Endodermal cell (in vitro differentiated cells): ENCODE data around the gene STOML2. TPM values are rescaled to one million over a fixed set of nuclear protein-coding genes. Genes with fewer than 3 reads are reported as not detected.
A peak's percentile ranks its signal among the peaks of the same experiment; 100 is the strongest.

Experiments used
- DNase-seq: peaks from one replicate; pipeline ENCODE4 v3.0.0-alpha.2; 2017
- H3K27ac ChIP-seq: 2 replicates; pipeline ENCODE4 v1.5.1; 2013; ENCODE audit warnings: mild to moderate bottlenecking, low read depth, low read length, moderate library complexity
- H3K27me3 ChIP-seq: 2 replicates; pipeline ENCODE4 v1.6.1; 2013; ENCODE audit warnings: mild to moderate bottlenecking, low read length, moderate library complexity; ENCODE audit not compliant: insufficient read depth, control insufficient read depth, poor library complexity, severe bottlenecking
- H3K36me3 ChIP-seq: 2 replicates; pipeline ENCODE4 v1.7.0; 2013; ENCODE audit warnings: mild to moderate bottlenecking, low read length, moderate library complexity; ENCODE audit not compliant: control insufficient read depth, insufficient read depth
- H3K4me1 ChIP-seq: one replicate; pipeline ENCODE4 v1.7.0; 2013; ENCODE audit warnings: low read length; ENCODE audit not compliant: control insufficient read depth, insufficient read depth
- H3K4me3 ChIP-seq: 2 replicates; pipeline ENCODE4 v1.5.1; 2013; ENCODE audit warnings: mild to moderate bottlenecking, low read length, moderate library complexity
- H3K9ac ChIP-seq: 2 replicates; pipeline ENCODE4 v1.6.1; 2013; ENCODE audit warnings: mild to moderate bottlenecking, low read length, moderate library complexity; ENCODE audit not compliant: poor library complexity, severe bottlenecking; ENCODE audit errors: extremely low read depth
- H3K9me3 ChIP-seq: 2 replicates; pipeline ENCODE4 v1.6.1; 2013; ENCODE audit warnings: mild to moderate bottlenecking, low read length, moderate library complexity; ENCODE audit not compliant: control insufficient read depth
- H3K27ac Mint-ChIP-seq: 2 replicates; pipeline ENCODE4 v1.8.0; 2020; ENCODE audit warnings: mixed read lengths
- H3K27me3 Mint-ChIP-seq: 2 replicates; pipeline ENCODE4 v1.8.0; 2021; ENCODE audit warnings: mild to moderate bottlenecking, mixed read lengths; ENCODE audit not compliant: insufficient read depth
- H3K36me3 Mint-ChIP-seq: 2 replicates; pipeline ENCODE4 v1.8.0; 2020; ENCODE audit warnings: low read depth, mixed read lengths
- H3K4me1 Mint-ChIP-seq: 2 replicates; pipeline ENCODE4 v1.8.0; 2020; ENCODE audit warnings: mixed read lengths
- H3K4me3 Mint-ChIP-seq: 2 replicates; pipeline ENCODE4 v1.8.0; 2020; ENCODE audit warnings: mild to moderate bottlenecking, moderate library complexity, mixed read lengths
- H3K9me3 Mint-ChIP-seq: 2 replicates; pipeline ENCODE4 v1.8.0; 2020; ENCODE audit warnings: mild to moderate bottlenecking, mixed read lengths
- WGBS, 2 experiments: methylation state at CpG; one replicate each; pipeline versions ENCODE4 v1.1.5 to v1.1.7; 2013; ENCODE audit warnings: missing lambda C conversion rate in 2 of 2, mixed read lengths in 1 of 2; ENCODE audit not compliant: insufficient coverage in 1 of 2, insufficient read length in 1 of 2; 5-methylcytosine and 5-hydroxymethylcytosine counted together
- total RNA-seq, 2 donors: library from RNA; stranded (reverse); fragmentation: NEBNext Ultra II Directional in 1 of 2; extraction: Animal tissue kit (Norgen Biotek cat#: 25700) in 1 of 2; gene quantifications; 2 replicates in 1 of 2; 3 replicates in 1 of 2; pipeline ENCODE4 v1.2.1, GENCODE V29; 2021
- TF ChIP-seq, protein P1 (sequence below): fragments of 200-600 bp; sonication (generic); conservative IDR thresholded peaks from 2 replicates; pipeline ENCODE4 v1.5.0; 2021; ENCODE audit warnings: antibody characterized with exemption, mild to moderate bottlenecking

Gene STOML2
- total RNA-seq, 2 donors from 2014 or later: 158 to 201 TPM

DNA sequence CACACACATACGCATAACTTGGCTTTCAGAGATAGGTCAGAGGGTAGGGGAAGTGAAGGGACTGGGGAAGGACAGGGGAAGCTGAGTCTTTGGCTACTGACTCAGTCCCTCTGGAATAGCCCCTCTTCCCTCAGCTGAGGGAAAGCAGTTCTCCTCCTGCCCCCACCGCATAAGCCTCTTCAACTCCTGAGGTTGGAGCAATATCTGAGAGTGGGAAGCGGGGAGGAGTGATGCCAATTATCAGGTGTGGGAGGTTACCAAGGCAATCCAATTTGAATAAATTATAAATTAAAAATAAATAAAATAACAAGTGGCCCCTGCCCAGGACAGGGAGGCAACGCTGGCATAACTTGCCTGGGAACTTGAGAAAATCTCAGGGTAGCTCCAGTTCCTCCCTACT lies 1.7 kb upstream of the STOML2 start:
- H3K4me3 Mint-ChIP-seq: no peak overlapping the region
- peaks cover 17% of the 10 kb centered on the region for H3K4me1 Mint-ChIP-seq
- peak overlapping the region; percentile 94 for H3K9ac ChIP-seq

DNA sequence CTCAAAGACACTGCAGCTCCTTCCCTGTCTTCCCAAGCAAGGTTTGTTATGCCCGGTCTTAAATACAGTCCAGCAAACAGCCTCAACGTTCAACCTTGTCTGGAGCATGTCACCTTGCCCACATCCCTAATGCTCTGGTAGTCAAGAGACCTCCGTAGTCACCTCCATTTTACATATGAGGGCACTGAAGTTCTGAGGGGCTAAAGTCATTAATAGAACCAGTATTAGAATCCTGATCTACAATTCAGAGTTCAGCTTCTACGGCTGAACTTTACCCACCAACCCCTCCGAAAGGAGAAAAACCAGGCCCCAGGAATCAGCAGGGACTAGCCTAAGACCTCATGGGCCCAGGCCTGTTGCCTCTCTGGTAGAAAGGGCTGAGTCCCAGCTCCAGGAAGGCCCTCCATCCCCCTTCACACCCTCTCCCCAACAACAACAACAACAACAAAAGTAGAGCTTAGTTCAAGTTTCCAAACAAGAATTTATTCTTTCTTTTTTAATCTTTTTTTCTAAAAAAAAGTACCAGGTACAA lies 795 bp upstream of the STOML2 start:
- WGBS, 2 experiments: 28 to 29% methylated on average over 5 of the region's 5 CpGs

More for the DNA sequence above, 1.7 kb upstream of the STOML2 start:
- Histone ChIP-seq H3K4me3 (peak overlapping the region; percentile 90), H3K27ac (peak overlapping the region; percentile 87), H3K4me1 (peaks cover 9% of the 10 kb centered on the region), H3K36me3 (peaks cover 61% of the 10 kb centered on the region), H3K27me3 (no peaks in the 10 kb centered on the region), H3K9me3 (no peaks in the 10 kb centered on the region)
- Mint-ChIP-seq H3K36me3 (peaks cover 49% of the 10 kb centered on the region), H3K27ac (peak overlapping the region; percentile 99), H3K27me3 (no peaks in the 10 kb centered on the region), H3K9me3 (no peaks in the 10 kb centered on the region)
- no peak for DNase-seq
- TF ChIP-seq, protein P1, sequence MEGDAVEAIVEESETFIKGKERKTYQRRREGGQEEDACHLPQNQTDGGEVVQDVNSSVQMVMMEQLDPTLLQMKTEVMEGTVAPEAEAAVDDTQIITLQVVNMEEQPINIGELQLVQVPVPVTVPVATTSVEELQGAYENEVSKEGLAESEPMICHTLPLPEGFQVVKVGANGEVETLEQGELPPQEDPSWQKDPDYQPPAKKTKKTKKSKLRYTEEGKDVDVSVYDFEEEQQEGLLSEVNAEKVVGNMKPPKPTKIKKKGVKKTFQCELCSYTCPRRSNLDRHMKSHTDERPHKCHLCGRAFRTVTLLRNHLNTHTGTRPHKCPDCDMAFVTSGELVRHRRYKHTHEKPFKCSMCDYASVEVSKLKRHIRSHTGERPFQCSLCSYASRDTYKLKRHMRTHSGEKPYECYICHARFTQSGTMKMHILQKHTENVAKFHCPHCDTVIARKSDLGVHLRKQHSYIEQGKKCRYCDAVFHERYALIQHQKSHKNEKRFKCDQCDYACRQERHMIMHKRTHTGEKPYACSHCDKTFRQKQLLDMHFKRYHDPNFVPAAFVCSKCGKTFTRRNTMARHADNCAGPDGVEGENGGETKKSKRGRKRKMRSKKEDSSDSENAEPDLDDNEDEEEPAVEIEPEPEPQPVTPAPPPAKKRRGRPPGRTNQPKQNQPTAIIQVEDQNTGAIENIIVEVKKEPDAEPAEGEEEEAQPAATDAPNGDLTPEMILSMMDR: no peak
- 87% methylated on average over 3 of the region's 4 CpGs; no CpG with 5 or more reads in 1 of the 2 experiments for WGBS, 2 experiments

GRCh38 chr9:35102465-35102768 lies 514 bp downstream of the STOML2 start:
- 8 to 10% methylated on average over 10 of the region's 10 CpGs for WGBS, 2 experiments
- TF ChIP-seq, protein P1: no peak
- peak overlapping the region; percentile 90 for H3K4me3 ChIP-seq
- no peaks in the 10 kb centered on the region for H3K9me3 Mint-ChIP-seq
- H3K27me3 Mint-ChIP-seq: no peaks in the 10 kb centered on the region
- H3K27ac ChIP-seq: peak overlapping the region; percentile 87
- H3K4me1 ChIP-seq: peaks cover 6% of the 10 kb centered on the region
- DNase-seq: no peak
- H3K27ac Mint-ChIP-seq: peak overlapping the region; percentile 99
- H3K4me1 Mint-ChIP-seq: peaks cover 13% of the 10 kb centered on the region
- no peaks in the 10 kb centered on the region for H3K9me3 ChIP-seq
- H3K36me3 ChIP-seq: peaks cover 58% of the 10 kb centered on the region
- H3K27me3 ChIP-seq: no peaks in the 10 kb centered on the region
- peaks cover 49% of the 10 kb centered on the region for H3K36me3 Mint-ChIP-seq
- H3K9ac ChIP-seq: peak overlapping the region; percentile 94
- H3K4me3 Mint-ChIP-seq: peak overlapping the region; percentile 97

More for the DNA sequence above, 795 bp upstream of the STOML2 start:
- peaks cover 53% of the 10 kb centered on the region for H3K36me3 Mint-ChIP-seq
- Histone ChIP-seq H3K27ac (peak overlapping the region; percentile 87), H3K9me3 (no peaks in the 10 kb centered on the region), H3K4me1 (peaks cover 6% of the 10 kb centered on the region), H3K9ac (peak overlapping the region; percentile 94), H3K27me3 (no peaks in the 10 kb centered on the region), H3K4me3 (peak overlapping the region; percentile 90), H3K36me3 (peaks cover 66% of the 10 kb centered on the region)
- H3K27me3 Mint-ChIP-seq: no peaks in the 10 kb centered on the region
- H3K27ac Mint-ChIP-seq: peak overlapping the region; percentile 99
- H3K9me3 Mint-ChIP-seq: no peaks in the 10 kb centered on the region
- no peak for DNase-seq
- H3K4me1 Mint-ChIP-seq: peaks cover 13% of the 10 kb centered on the region
- TF ChIP-seq, protein P1: no peak
- H3K4me3 Mint-ChIP-seq: peak overlapping the region; percentile 97
